Subcutaneous adipose tissue (tissue), 4 donors: ENCODE results near the gene CYB561A3. TPM values are rescaled to one million over a fixed set of nuclear protein-coding genes. Genes with fewer than 3 reads are reported as not detected.

Experiments used
- CTCF ChIP-seq: fragments of 450-650 bp; IDR thresholded peaks from one replicate; pipeline ENCODE4 v1.5.1; 2016; ENCODE audit warnings: low read depth, mild to moderate bottlenecking, control low read depth, antibody characterized with exemption, moderate library complexity
- total RNA-seq, 4 donors: library from RNA; depleted of rRNA; stranded (reverse); fragments of >200 nt; gene quantifications; one replicate each; pipeline ENCODE4 v1.1.0, GENCODE V29; 2016

CYB561A3 gene
- total RNA-seq, 4 donors from 2014 or later: 22.0 to 43.0 (median 34.2) TPM

- no peak for TF ChIP-seq CTCF
Measured at GRCh38 chr11:61357233-61357893, 4.3 kb downstream of the CYB561A3 start.

GRCh38 chr11:61356706-61357105, 5.0 kb downstream of the CYB561A3 start:
- no peak for TF ChIP-seq CTCF

- no peak for TF ChIP-seq CTCF
Measured at GRCh38 chr11:61354208-61354607, 7.5 kb downstream of the CYB561A3 start.

GRCh38 chr11:61353131-61354067, 8.3 kb downstream of the CYB561A3 start:
- no peak for TF ChIP-seq CTCF

- TF ChIP-seq CTCF: no peak
Measured at GRCh38 chr11:61352038-61352437, 9.6 kb downstream of the CYB561A3 start.

GRCh38 chr11:61350803-61351202, 10.9 kb downstream of the CYB561A3 start:
- no peak for TF ChIP-seq CTCF

- no peak for TF ChIP-seq CTCF
Measured at GRCh38 chr11:61350336-61350735, 11.3 kb downstream of the CYB561A3 start.
